CD4-positive, alpha-beta T cell treated with Interferon alpha-2 for 1 hour (primary cell): ENCODE data around the gene DNTTIP2.
A peak's percentile ranks its signal among the peaks of the same experiment; 100 is the strongest.
"Not testable (repeated sequence)": the region's sequence is repeated elsewhere in the genome, so short reads cannot be mapped to it uniquely, and the experiment has no call there.

ENCODE experiments used
- DNase-seq, 2 donors: peaks; one replicate each; pipeline ENCODE4 v3.0.0-alpha.2; 2020 to 2022

DNTTIP2 gene

GRCh38 chr1:93878889-93879586 is at the start of gene DNTTIP2:
TSS of gene DNTTIP2 (minus strand) at chr1:93879206. CDS start at chr1:93879148, 58 bp downstream.
- DNase-seq = peak; percentile 90 to 92

- DNase-seq = no peak
Observed at GRCh38 chr1:93925206-93925605, 46.2 kb upstream of the DNTTIP2 start.

- DNase-seq = no peak
Observed at GRCh38 chr1:93919780-93920179, 40.8 kb upstream of the DNTTIP2 start.

GRCh38 chr1:93917302-93917701 is 38.3 kb upstream of the DNTTIP2 start:
- no peak for DNase-seq

- DNase-seq = not testable (repeated sequence)
Observed at GRCh38 chr1:93910880-93911279, 31.9 kb upstream of the DNTTIP2 start.

- no peak for DNase-seq
Observed at GRCh38 chr1:93910305-93910704, 31.3 kb upstream of the DNTTIP2 start.

GRCh38 chr1:93909146-93910050 is 30.4 kb upstream of the DNTTIP2 start, which contains the start of gene GCLM:
TSS of gene GCLM (minus strand) at chr1:93909430. CDS start at chr1:93909163, 267 bp downstream.
- DNase-seq = peak; percentile 90 to 94

- DNase-seq = peak; percentile 20 to 53
Observed at GRCh38 chr1:93908394-93909145, 29.6 kb upstream of the DNTTIP2 start.

- no peak for DNase-seq
Observed at GRCh38 chr1:93907718-93908117, 28.7 kb upstream of the DNTTIP2 start.

- DNase-seq = no peak
Observed at GRCh38 chr1:93906480-93906879, 27.5 kb upstream of the DNTTIP2 start.

GRCh38 chr1:93905734-93906133 is 26.7 kb upstream of the DNTTIP2 start:
- peak in 1 of 2 donors; percentile 6 for DNase-seq

- DNase-seq = no peak
Observed at GRCh38 chr1:93905051-93905450, 26.0 kb upstream of the DNTTIP2 start.

GRCh38 chr1:93904228-93904627 is 25.2 kb upstream of the DNTTIP2 start:
- DNase-seq = peak in 1 of 2 donors; percentile 33

- no peak for DNase-seq
Observed at GRCh38 chr1:93900723-93901504, 21.9 kb upstream of the DNTTIP2 start.

- DNase-seq = no peak
Observed at GRCh38 chr1:93899543-93900207, 20.7 kb upstream of the DNTTIP2 start.

GRCh38 chr1:93888900-93889299 is 9.9 kb upstream of the DNTTIP2 start:
- no peak for DNase-seq

- no peak for DNase-seq
Observed at GRCh38 chr1:93882269-93882668, 3.3 kb upstream of the DNTTIP2 start.

- DNase-seq = no peak
Observed at GRCh38 chr1:93880731-93881130, 1.7 kb upstream of the DNTTIP2 start.

GRCh38 chr1:93878501-93878888 is 511 bp downstream of the DNTTIP2 start:
- DNase-seq = peak; percentile 68 to 69

- no peak for DNase-seq
Observed at GRCh38 chr1:93877529-93877928, 1.5 kb downstream of the DNTTIP2 start.

- no peak for DNase-seq
Observed at GRCh38 chr1:93876244-93876643, 2.8 kb downstream of the DNTTIP2 start.
